HG03097 (cell line): ENCODE measurements around the gene BLCAP.
"Not testable (repeated sequence)": the region's sequence is repeated elsewhere in the genome, so short reads cannot be mapped to it uniquely, and the experiment has no call there.

ENCODE experiments used
- ATAC-seq: cut with Tn5 transposase; IDR thresholded peaks from one replicate; pipeline ENCODE4 v1.9.1; 2021; ENCODE audit not compliant: unreplicated experiment, low FRiP score

The BLCAP gene

GRCh38 chr20:37492096-37492625 lies 35.5 kb downstream of the BLCAP start:
- no peak for ATAC-seq

- no peak for ATAC-seq
Measured at GRCh38 chr20:37490663-37491350, 36.9 kb downstream of the BLCAP start.

- ATAC-seq, result not testable (repeated sequence)
Measured at GRCh38 chr20:37486209-37486608, 41.5 kb downstream of the BLCAP start.

GRCh38 chr20:37484331-37484730 lies 43.3 kb downstream of the BLCAP start:
- ATAC-seq, result no peak

- no peak for ATAC-seq
Measured at GRCh38 chr20:37481610-37482009, 46.1 kb downstream of the BLCAP start.

- no peak for ATAC-seq
Measured at GRCh38 chr20:37480919-37481318, 46.8 kb downstream of the BLCAP start.

GRCh38 chr20:37479925-37480691 lies 47.6 kb downstream of the BLCAP start:
- no peak for ATAC-seq

GRCh38 chr20:37479266-37479665 lies 48.4 kb downstream of the BLCAP start:
- no peak for ATAC-seq

GRCh38 chr20:37477041-37477440 lies 50.6 kb downstream of the BLCAP start:
- ATAC-seq, result no peak

GRCh38 chr20:37475252-37475651 lies 52.4 kb downstream of the BLCAP start:
- ATAC-seq, result no peak

GRCh38 chr20:37474386-37474785 lies 53.3 kb downstream of the BLCAP start:
- no peak for ATAC-seq

GRCh38 chr20:37473249-37474000 lies 54.3 kb downstream of the BLCAP start:
- ATAC-seq, result no peak

GRCh38 chr20:37472435-37472834 lies 55.2 kb downstream of the BLCAP start:
- not testable (repeated sequence) for ATAC-seq

- no peak for ATAC-seq
Measured at GRCh38 chr20:37471741-37472235, 55.9 kb downstream of the BLCAP start.

GRCh38 chr20:37470190-37470589 lies 57.5 kb downstream of the BLCAP start:
- not testable (repeated sequence) for ATAC-seq

- no peak for ATAC-seq
Measured at GRCh38 chr20:37469531-37469930, 58.1 kb downstream of the BLCAP start.

GRCh38 chr20:37468886-37469285 lies 58.8 kb downstream of the BLCAP start:
- no peak for ATAC-seq
